ENCODE data around the gene WASL. TPM values are rescaled to one million over a fixed set of nuclear protein-coding genes. Genes with fewer than 3 reads are reported as not detected.

Gene WASL
- polyA plus RNA-seq, 1 donor (not counting 4 experiments of a cell fraction or from before 2014, with no cell fraction given), result 17.5 TPM

GRCh38 chr7:123784263-123784662 is 35.5 kb upstream of the WASL start:
- Histone ChIP-seq H2AFZ (ENCODE audit: control insufficient read depth, low read length) (no peak overlapping the region), H3K9me1 (ENCODE audit: control insufficient read depth, extremely low read depth, insufficient read depth, low read length) (no peaks in the 10 kb centered on the region), H3K4me1 (ENCODE audit: control insufficient read depth, extremely low read depth, insufficient read depth, low read length) (no peaks in the 10 kb centered on the region), H4K20me1 (ENCODE audit: control insufficient read depth, extremely low read depth, insufficient read depth, low read length) (no peaks in the 10 kb centered on the region), H3K36me3 (ENCODE audit: control insufficient read depth in 2 of 2, extremely low read depth in 1 of 2, insufficient read depth in 2 of 2, low read length in 2 of 2) (no peaks in the 10 kb centered on the region), H3K27me3 (ENCODE audit: control insufficient read depth, extremely low read depth, insufficient read depth, low read length) (no peaks in the 10 kb centered on the region), H3K27ac (ENCODE audit: control insufficient read depth, insufficient read depth, low read length) (no peak overlapping the region), H3K4me3 (ENCODE audit: control insufficient read depth in 2 of 3, extremely low read depth in 1 of 3, insufficient read depth in 2 of 3, low read depth in 1 of 3, low read length in 3 of 3) (no peak overlapping the region), H3K79me2 (ENCODE audit: control insufficient read depth, insufficient read depth, low read length) (no peaks in the 10 kb centered on the region), H3K9me3 (ENCODE audit: control insufficient read depth, low read depth, low read length) (no peaks in the 10 kb centered on the region), H3K4me2 (ENCODE audit: control insufficient read depth, extremely low read depth, insufficient read depth, low read depth, low read length) (no peak overlapping the region), H3K9ac (ENCODE audit: control insufficient read depth, extremely low read depth, insufficient read depth, low read length) (no peak overlapping the region)
- FAIRE-seq (no peak), DNase-seq (ENCODE audit: low read depth, low spot score) (no peak)
- dilution Hi-C loops (cut with MboI; ENCODE audit: extremely low pct_ligation_motif_present, low sequenced_read_pairs), result no loop called here
- TF ChIP-seq EZH2 (IDR thresholded peaks at IDR 0.05; ENCODE audit: low read length) (no peak), CTCF (optimal IDR thresholded peaks at IDR 0.05 in 1 of 3, IDR thresholded peaks at IDR 0.05 in 1 of 3, conservative IDR thresholded peaks at IDR 0.05 in 1 of 3; ENCODE audit: extremely low read depth in 1 of 3, insufficient read depth in 2 of 3, low read length in 3 of 3) (no peak)

- dilution Hi-C loops (cut with MboI; ENCODE audit: extremely low pct_ligation_motif_present, low sequenced_read_pairs), result no loop called here
- DNase-seq (ENCODE audit: low read depth, low spot score) (no peak), FAIRE-seq (no peak)
- Histone ChIP-seq H3K27me3 (ENCODE audit: control insufficient read depth, extremely low read depth, insufficient read depth, low read length) (no peaks in the 10 kb centered on the region), H3K36me3 (ENCODE audit: control insufficient read depth in 2 of 2, extremely low read depth in 1 of 2, insufficient read depth in 2 of 2, low read length in 2 of 2) (no peaks in the 10 kb centered on the region), H3K4me1 (ENCODE audit: control insufficient read depth, extremely low read depth, insufficient read depth, low read length) (no peaks in the 10 kb centered on the region), H2AFZ (ENCODE audit: control insufficient read depth, low read length) (no peak overlapping the region), H3K27ac (ENCODE audit: control insufficient read depth, insufficient read depth, low read length) (no peak overlapping the region), H3K79me2 (ENCODE audit: control insufficient read depth, insufficient read depth, low read length) (no peaks in the 10 kb centered on the region), H3K4me3 (ENCODE audit: control insufficient read depth in 2 of 3, extremely low read depth in 1 of 3, insufficient read depth in 2 of 3, low read depth in 1 of 3, low read length in 3 of 3) (no peak overlapping the region), H3K9me1 (ENCODE audit: control insufficient read depth, extremely low read depth, insufficient read depth, low read length) (no peaks in the 10 kb centered on the region), H3K9me3 (ENCODE audit: control insufficient read depth, low read depth, low read length) (no peaks in the 10 kb centered on the region), H3K4me2 (ENCODE audit: control insufficient read depth, extremely low read depth, insufficient read depth, low read depth, low read length) (no peak overlapping the region), H3K9ac (ENCODE audit: control insufficient read depth, extremely low read depth, insufficient read depth, low read length) (no peak overlapping the region), H4K20me1 (ENCODE audit: control insufficient read depth, extremely low read depth, insufficient read depth, low read length) (no peaks in the 10 kb centered on the region)
- TF ChIP-seq CTCF (optimal IDR thresholded peaks at IDR 0.05 in 1 of 3, IDR thresholded peaks at IDR 0.05 in 1 of 3, conservative IDR thresholded peaks at IDR 0.05 in 1 of 3; ENCODE audit: extremely low read depth in 1 of 3, insufficient read depth in 2 of 3, low read length in 3 of 3) (no peak), EZH2 (IDR thresholded peaks at IDR 0.05; ENCODE audit: low read length) (no peak)
Observed at GRCh38 chr7:123783820-123784219, 35.0 kb upstream of the WASL start.
